Head of caudate nucleus (tissue), 42 donors: Measurements from ENCODE around the gene CPE.
"Not testable (repeated sequence)": the region's sequence is repeated elsewhere in the genome, so short reads cannot be mapped to it uniquely, and the experiment has no call there.

Experiments used
- DNase-seq, 42 donors: peaks; one replicate each; pipeline versions ENCODE4 v3.0.0 to v3.0.0-alpha.2; 2020 to 2021; ENCODE audit warnings: mixed read lengths in 7 of 42
- intact Hi-C: fragments of 100-400 bp; cut with DNase I; formaldehyde crosslinking; loops from one replicate; pipeline ENCODE4 v1.15.0; 2022

Gene CPE

GRCh38 chr4:165478260-165478659 is 99.5 kb downstream of the CPE start:
- intact Hi-C loops = no loop called here

GRCh38 chr4:165481053-165481835 is 102.4 kb downstream of the CPE start:
- intact Hi-C loops = no loop called here
- DNase-seq = no peak

More at GRCh38 chr4:165478260-165478659, 99.5 kb downstream of the CPE start:
- DNase-seq = no peak

- no peak for DNase-seq
- intact Hi-C loops = no loop called here
Measured at GRCh38 chr4:165489786-165490185, 111.0 kb downstream of the CPE start.

- DNase-seq, intact Hi-C loops: not testable (repeated sequence)
Measured at GRCh38 chr4:165492583-165492982, 113.8 kb downstream of the CPE start.

GRCh38 chr4:165493359-165493758 is 114.6 kb downstream of the CPE start:
- intact Hi-C loops = no loop called here
- peak; percentile 23 to 85 (median 66) for DNase-seq

- intact Hi-C loops = no loop called here
- no peak for DNase-seq
Measured at GRCh38 chr4:165502916-165503907, 124.4 kb downstream of the CPE start.

GRCh38 chr4:165504184-165504583 is 125.4 kb downstream of the CPE start:
- intact Hi-C loops = no loop called here
- no peak for DNase-seq

GRCh38 chr4:165505958-165506837 is 127.4 kb downstream of the CPE start:
- intact Hi-C loops = no loop called here
- no peak for DNase-seq

- no peak for DNase-seq
- intact Hi-C loops = no loop called here
Measured at GRCh38 chr4:165506849-165507248, 128.0 kb downstream of the CPE start.

GRCh38 chr4:165507381-165507780 is 128.6 kb downstream of the CPE start:
- intact Hi-C loops = no loop called here

GRCh38 chr4:165508372-165509120 is 129.7 kb downstream of the CPE start:
- intact Hi-C loops = no loop called here
- no peak for DNase-seq

More at GRCh38 chr4:165507381-165507780, 128.6 kb downstream of the CPE start:
- no peak for DNase-seq

GRCh38 chr4:165512424-165512823 is 133.6 kb downstream of the CPE start:
- intact Hi-C loops = no loop called here
- DNase-seq = no peak

GRCh38 chr4:165514739-165515138 is 135.9 kb downstream of the CPE start:
- intact Hi-C loops = no loop called here
- DNase-seq = no peak

- intact Hi-C loops = no loop called here
- DNase-seq = no peak
Measured at GRCh38 chr4:165515201-165515600, 136.4 kb downstream of the CPE start.

- intact Hi-C loops = no loop called here
- DNase-seq = no peak
Measured at GRCh38 chr4:165516281-165516833, 137.5 kb downstream of the CPE start.

- intact Hi-C loops = no loop called here
- no peak for DNase-seq
Measured at GRCh38 chr4:165517216-165517615, 138.4 kb downstream of the CPE start.

GRCh38 chr4:165518024-165518616 is 139.3 kb downstream of the CPE start:
- intact Hi-C loops = no loop called here
- DNase-seq = no peak

- intact Hi-C loops = no loop called here
- no peak for DNase-seq
Measured at GRCh38 chr4:165518686-165519085, 139.9 kb downstream of the CPE start.
